H9 (cell line): ENCODE results near the gene PSMB9. TPM values are rescaled to one million over a fixed set of nuclear protein-coding genes. Genes with fewer than 3 reads are reported as not detected.

Source experiments
- DNase-seq: peaks from one replicate; pipeline ENCODE4 v3.0.0-alpha.2; 2017
- H2AFZ ChIP-seq: one replicate; pipeline ENCODE4 v1.6.1; 2013; ENCODE audit warnings: mild to moderate bottlenecking, low read length, control low read depth, moderate library complexity
- H2AK5ac ChIP-seq: 2 replicates; pipeline ENCODE4 v1.6.1; 2013; ENCODE audit warnings: low read length, control low read depth, mixed read lengths; ENCODE audit not compliant: insufficient read length
- H2BK120ac ChIP-seq: one replicate; pipeline ENCODE4 v1.6.1; 2013; ENCODE audit warnings: low read depth, mild to moderate bottlenecking, low read length, control low read depth, inconsistent platforms; ENCODE audit not compliant: poor library complexity, severe bottlenecking
- H2BK12ac ChIP-seq: 2 replicates; pipeline ENCODE4 v1.6.1; 2013; ENCODE audit warnings: low read length, control low read depth, mixed read lengths, low read depth; ENCODE audit not compliant: insufficient read length
- H2BK15ac ChIP-seq: 2 replicates; pipeline ENCODE4 v1.6.1; 2013; ENCODE audit warnings: low read depth, low read length, control low read depth
- H2BK20ac ChIP-seq: one replicate; pipeline ENCODE4 v1.6.1; 2013; ENCODE audit warnings: low read depth, mild to moderate bottlenecking, low read length, control low read depth, inconsistent platforms; ENCODE audit not compliant: poor library complexity, severe bottlenecking
- H2BK5ac ChIP-seq: 2 replicates; pipeline ENCODE4 v1.6.1; 2013; ENCODE audit warnings: low read length, control low read depth, mixed read lengths; ENCODE audit not compliant: insufficient read length
- H3K14ac ChIP-seq: 2 replicates; pipeline ENCODE4 v1.6.1; 2013; ENCODE audit warnings: low read length, control low read depth; ENCODE audit not compliant: insufficient read depth
- H3K18ac ChIP-seq: 2 replicates; pipeline ENCODE4 v1.6.1; 2013; ENCODE audit warnings: low read depth, mild to moderate bottlenecking, mixed read lengths, low read length, control low read depth; ENCODE audit not compliant: insufficient read length
- H3K23ac ChIP-seq: 2 replicates; pipeline ENCODE4 v1.6.1; 2013; ENCODE audit warnings: low read length, control low read depth, mixed read lengths, low read depth; ENCODE audit not compliant: insufficient read length
- H3K23me2 ChIP-seq: 2 replicates; pipeline ENCODE4 v1.6.1; 2013; ENCODE audit warnings: low read depth, mild to moderate bottlenecking, mixed read lengths, low read length, control low read depth; ENCODE audit not compliant: insufficient read length, poor library complexity, severe bottlenecking
- H3K27ac ChIP-seq: 2 replicates; pipeline ENCODE4 v1.5.1; 2013; ENCODE audit warnings: low read length, control low read depth, mixed read lengths, low read depth; ENCODE audit not compliant: insufficient read length
- H3K27me3 ChIP-seq: 2 replicates; pipeline ENCODE4 v1.6.1; 2013; ENCODE audit warnings: low read length, control low read depth, inconsistent platforms; ENCODE audit not compliant: insufficient read depth
- H3K4ac ChIP-seq: 2 replicates; pipeline ENCODE4 v1.6.1; 2013; ENCODE audit warnings: low read depth, mild to moderate bottlenecking, control low read depth, inconsistent platforms, low read length, moderate library complexity
- H3K4me1 ChIP-seq: 2 replicates; pipeline ENCODE4 v1.6.1; 2013; ENCODE audit warnings: low read length, control low read depth, inconsistent platforms; ENCODE audit not compliant: insufficient read depth
- H3K4me2 ChIP-seq: 2 replicates; pipeline ENCODE4 v1.6.1; 2013; ENCODE audit warnings: low read length, control low read depth, mixed read lengths; ENCODE audit not compliant: insufficient read length, insufficient read depth
- H3K56ac ChIP-seq: 2 replicates; pipeline ENCODE4 v1.6.1; 2013; ENCODE audit warnings: low read depth, mild to moderate bottlenecking, mixed read lengths, low read length, control low read depth; ENCODE audit not compliant: insufficient read length
- H3K79me1 ChIP-seq: 2 replicates; pipeline ENCODE4 v1.6.1; 2013; ENCODE audit warnings: low read depth, mild to moderate bottlenecking, moderate library complexity, low read length, control low read depth, inconsistent platforms; ENCODE audit not compliant: insufficient read depth, poor library complexity, severe bottlenecking
- H3K79me2 ChIP-seq: 2 replicates; pipeline ENCODE4 v1.6.1; 2013; ENCODE audit warnings: low read length, control low read depth, inconsistent platforms; ENCODE audit not compliant: insufficient read depth
- H3K9ac ChIP-seq: 2 replicates; pipeline ENCODE4 v1.6.1; 2013; ENCODE audit warnings: low read length, control low read depth, mixed read lengths; ENCODE audit not compliant: insufficient read length; ENCODE audit errors: extremely low read depth
- H3K9me3 ChIP-seq: one replicate; pipeline ENCODE4 v1.6.1; 2013; ENCODE audit warnings: low read depth, low read length, inconsistent platforms; ENCODE audit not compliant: control insufficient read depth
- H3T11ph ChIP-seq: one replicate; pipeline ENCODE4 v1.6.1; 2013; ENCODE audit warnings: mild to moderate bottlenecking, low read length, control low read depth, inconsistent platforms
- H4K20me1 ChIP-seq: one replicate; pipeline ENCODE4 v1.6.1; 2013; ENCODE audit not compliant: control insufficient read depth, insufficient read length, insufficient read depth
- H4K5ac ChIP-seq: 2 replicates; pipeline ENCODE4 v1.6.1; 2013; ENCODE audit warnings: low read depth, mild to moderate bottlenecking, mixed read lengths, low read length, control low read depth; ENCODE audit not compliant: insufficient read length
- H4K8ac ChIP-seq: replicated peaks from 2 replicates; pipeline ENCODE4 v1.6.1; 2013; ENCODE audit warnings: low read length, control low read depth, mixed read lengths, low read depth; ENCODE audit not compliant: insufficient read length
- H4K91ac ChIP-seq: 2 replicates; pipeline ENCODE4 v1.6.1; 2013; ENCODE audit warnings: low read depth, mild to moderate bottlenecking, moderate library complexity, mixed read lengths, low read length, control low read depth; ENCODE audit not compliant: insufficient read length
- H3K27ac Mint-ChIP-seq, 3 experiments: 2 replicates in 2 of 3; 3 replicates in 1 of 3; pipeline ENCODE4 v1.8.0; 2020 to 2021; ENCODE audit warnings: mixed read lengths in 3 of 3, mild to moderate bottlenecking in 1 of 3, moderate library complexity in 1 of 3
- H3K27me3 Mint-ChIP-seq: 2 replicates; pipeline ENCODE4 v1.8.0; 2021; ENCODE audit warnings: low read depth, mild to moderate bottlenecking, moderate library complexity, mixed read lengths
- H3K36me3 Mint-ChIP-seq, 3 experiments: 2 replicates in 2 of 3; 3 replicates in 1 of 3; pipeline ENCODE4 v1.8.0; 2020 to 2021; ENCODE audit warnings: low read depth in 3 of 3, mixed read lengths in 3 of 3; ENCODE audit not compliant: insufficient read depth in 1 of 3
- H3K4me1 Mint-ChIP-seq, 2 experiments: 2 replicates each; pipeline ENCODE4 v1.8.0; 2020; ENCODE audit warnings: mixed read lengths in 2 of 2
- H3K4me3 Mint-ChIP-seq, 2 experiments: 2 replicates in 1 of 2; 3 replicates in 1 of 2; pipeline ENCODE4 v1.8.0; 2020 to 2021; ENCODE audit warnings: mild to moderate bottlenecking in 2 of 2, mixed read lengths in 2 of 2, moderate library complexity in 1 of 2
- H3K9me3 Mint-ChIP-seq, 2 experiments: 2 replicates in 1 of 2; 3 replicates in 1 of 2; pipeline ENCODE4 v1.8.0; 2020; ENCODE audit warnings: mild to moderate bottlenecking in 2 of 2, mixed read lengths in 2 of 2, moderate library complexity in 1 of 2
- CTCF ChIP-seq: fragments of 200-600 bp; sonication (generic); conservative IDR thresholded peaks from 3 replicates; pipeline ENCODE4 v1.8.0; 2021; ENCODE audit warnings: antibody characterized with exemption, mild to moderate bottlenecking
- WGBS: extraction: QIAGEN DNeasy Blood & Tissue Kit; methylation state at CpG from one replicate; pipeline ENCODE4 v1.1.7; 2013; ENCODE audit warnings: missing lambda C conversion rate, low lambda C conversion rate, mixed read lengths; ENCODE audit not compliant: insufficient read length; ENCODE audit errors: extremely low coverage; 5-methylcytosine and 5-hydroxymethylcytosine counted together
- total RNA-seq: library from RNA; stranded (reverse); gene quantifications from 2 replicates; pipeline ENCODE4 v1.2.1, GENCODE V29; 2021

The PSMB9 gene
- total RNA-seq, 1 experiment from 2014 or later = 3.5 TPM

- Mint-ChIP-seq H3K4me1 (peaks cover 0 to 9% of the 10 kb centered on the region in 2 experiments; a peak in 2 of 4 replicates), H3K36me3 (no peaks in the 10 kb centered on the region), H3K9me3 (no peaks in the 10 kb centered on the region), H3K4me3 (no peak overlapping the region), H3K27ac (no peak overlapping the region), H3K27me3 (peaks cover 14% of the 10 kb centered on the region)
- Histone ChIP-seq H4K91ac (no peak overlapping the region), H2BK20ac (no peak overlapping the region), H3K27ac (no peak overlapping the region), H3K14ac (no peak overlapping the region), H3T11ph (no peak overlapping the region), H3K79me2 (no peaks in the 10 kb centered on the region), H2AFZ (no peak overlapping the region), H3K79me1 (no peaks in the 10 kb centered on the region), H3K23me2 (no peaks in the 10 kb centered on the region), H3K27me3 (no peaks in the 10 kb centered on the region), H3K56ac (no peak overlapping the region), H4K20me1 (no peaks in the 10 kb centered on the region), H2AK5ac (no peak overlapping the region), H3K9me3 (no peaks in the 10 kb centered on the region), H3K4me1 (no peaks in the 10 kb centered on the region), H3K23ac (no peak overlapping the region), H3K4me2 (no peak overlapping the region), H2BK15ac (no peak overlapping the region), H4K5ac (no peak overlapping the region), H2BK5ac (no peak overlapping the region), H2BK120ac (no peak overlapping the region), H3K9ac (no peak overlapping the region), H3K4ac (no peak overlapping the region), H4K8ac (no peak overlapping the region), H3K18ac (no peak overlapping the region), H2BK12ac (no peak overlapping the region)
- no peak for TF ChIP-seq CTCF
- WGBS = no CpG with 5 or more reads among the region's 2 CpGs
- no peak for DNase-seq
Measured at GRCh38 chr6:32818867-32819266, 35.1 kb upstream of the PSMB9 start.
